ENCODE data around the gene CEP104. TPM values are rescaled to one million over a fixed set of nuclear protein-coding genes. Genes with fewer than 3 reads are reported as not detected.
A peak's percentile ranks its signal among the peaks of the same experiment; 100 is the strongest.

The CEP104 gene
- total and polyA plus RNA-seq, 9 of the 15 experiments (the other 6 are each of a cell fraction or from before 2014, with no cell fraction given), result 11.2 to 63.4 (median 42.6) TPM

DNA sequence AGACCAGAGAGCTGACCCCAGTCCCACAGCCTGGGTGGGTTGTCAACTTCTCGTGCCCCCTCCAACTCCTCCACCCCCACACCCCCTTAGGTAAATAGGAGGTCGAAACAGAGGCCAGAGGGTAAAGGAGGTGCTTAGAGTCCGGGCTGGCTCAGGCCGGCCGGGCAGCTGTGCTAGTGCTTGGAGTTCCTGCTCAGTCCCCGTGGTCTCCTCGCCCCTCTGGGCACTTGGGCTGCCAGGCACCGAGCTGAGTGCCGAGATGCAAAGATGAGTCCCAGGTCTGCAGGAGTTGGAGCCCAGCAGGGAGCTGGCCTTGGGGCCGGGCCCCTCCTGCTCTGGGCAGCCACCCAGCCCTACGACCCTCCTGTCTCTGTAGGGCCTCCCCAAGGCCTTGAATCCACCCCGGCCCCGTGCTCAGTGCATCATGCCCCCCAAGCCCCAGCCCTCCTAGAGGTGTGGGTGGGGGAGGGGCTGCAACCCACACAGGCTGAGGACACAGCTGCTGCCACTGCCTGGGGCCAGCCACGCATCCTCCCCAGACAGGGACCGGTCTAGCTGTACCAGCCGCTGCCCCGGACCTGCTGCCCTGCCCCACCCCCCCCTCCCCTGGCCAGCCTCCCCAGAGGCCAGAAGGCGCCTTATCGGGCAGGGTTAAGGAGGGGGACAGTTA lies 82.6 kb downstream of the CEP104 start (continued):
- TF ChIP-seq, protein P1, sequence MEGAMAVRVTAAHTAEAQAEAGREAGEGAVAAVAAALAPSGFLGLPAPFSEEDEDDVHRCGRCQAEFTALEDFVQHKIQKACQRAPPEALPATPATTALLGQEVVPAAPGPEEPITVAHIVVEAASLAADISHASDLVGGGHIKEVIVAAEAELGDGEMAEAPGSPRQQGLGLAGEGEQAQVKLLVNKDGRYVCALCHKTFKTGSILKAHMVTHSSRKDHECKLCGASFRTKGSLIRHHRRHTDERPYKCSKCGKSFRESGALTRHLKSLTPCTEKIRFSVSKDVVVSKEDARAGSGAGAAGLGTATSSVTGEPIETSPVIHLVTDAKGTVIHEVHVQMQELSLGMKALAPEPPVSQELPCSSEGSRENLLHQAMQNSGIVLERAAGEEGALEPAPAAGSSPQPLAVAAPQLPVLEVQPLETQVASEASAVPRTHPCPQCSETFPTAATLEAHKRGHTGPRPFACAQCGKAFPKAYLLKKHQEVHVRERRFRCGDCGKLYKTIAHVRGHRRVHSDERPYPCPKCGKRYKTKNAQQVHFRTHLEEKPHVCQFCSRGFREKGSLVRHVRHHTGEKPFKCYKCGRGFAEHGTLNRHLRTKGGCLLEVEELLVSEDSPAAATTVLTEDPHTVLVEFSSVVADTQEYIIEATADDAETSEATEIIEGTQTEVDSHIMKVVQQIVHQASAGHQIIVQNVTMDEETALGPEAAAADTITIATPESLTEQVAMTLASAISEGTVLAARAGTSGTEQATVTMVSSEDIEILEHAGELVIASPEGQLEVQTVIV (CRISPR knock-in tag; IDR thresholded peaks at IDR 0.05; ENCODE audit: borderline replicate concordance), result no peak
- TF ChIP-seq CBFA2T2 (conservative IDR thresholded peaks at IDR 0.05) (no peak), YY1 (IDR thresholded peaks at IDR 0.05; ENCODE audit: borderline replicate concordance in 1 of 3, control insufficient read depth in 1 of 3, extremely low read depth in 1 of 3, insufficient read depth in 3 of 3, insufficient read length in 1 of 3, insufficient replicate concordance in 2 of 3, low read depth in 1 of 3, low read length in 2 of 3) (peak in 1 of 3 experiments; percentile 11), KDM1A (IDR thresholded peaks at IDR 0.05) (peak in 1 of 2 experiments; percentile 90; a peak in 1 of 4 replicates), GABPB2 (CRISPR knock-in tag; conservative IDR thresholded peaks at IDR 0.05) (no peak), ZFX (CRISPR knock-in tag; IDR thresholded peaks at IDR 0.05) (peak; percentile 60), ZBTB17 (CRISPR knock-in tag; IDR thresholded peaks at IDR 0.05) (no peak), KAT7 (CRISPR knock-in tag; IDR thresholded peaks at IDR 0.05; ENCODE audit: borderline replicate concordance) (0 out of 2 replicates have a peak, but pooled peaks have one; percentile 70), STAG1 (CRISPR knock-in tag; IDR thresholded peaks at IDR 0.05; ENCODE audit: borderline replicate concordance) (no peak), ZKSCAN8 (CRISPR knock-in tag; IDR thresholded peaks at IDR 0.05) (no peak), MTA3 (IDR thresholded peaks at IDR 0.05; ENCODE audit: borderline replicate concordance) (no peak; the same call in 1 of the 2 replicates), FOXA3 (CRISPR knock-in tag; conservative IDR thresholded peaks at IDR 0.05 in 1 of 2, IDR thresholded peaks at IDR 0.05 in 1 of 2) (peak in 1 of 2 experiments; percentile 87; a peak in 2 of 4 replicates)
- TF ChIP-seq, protein P2, sequence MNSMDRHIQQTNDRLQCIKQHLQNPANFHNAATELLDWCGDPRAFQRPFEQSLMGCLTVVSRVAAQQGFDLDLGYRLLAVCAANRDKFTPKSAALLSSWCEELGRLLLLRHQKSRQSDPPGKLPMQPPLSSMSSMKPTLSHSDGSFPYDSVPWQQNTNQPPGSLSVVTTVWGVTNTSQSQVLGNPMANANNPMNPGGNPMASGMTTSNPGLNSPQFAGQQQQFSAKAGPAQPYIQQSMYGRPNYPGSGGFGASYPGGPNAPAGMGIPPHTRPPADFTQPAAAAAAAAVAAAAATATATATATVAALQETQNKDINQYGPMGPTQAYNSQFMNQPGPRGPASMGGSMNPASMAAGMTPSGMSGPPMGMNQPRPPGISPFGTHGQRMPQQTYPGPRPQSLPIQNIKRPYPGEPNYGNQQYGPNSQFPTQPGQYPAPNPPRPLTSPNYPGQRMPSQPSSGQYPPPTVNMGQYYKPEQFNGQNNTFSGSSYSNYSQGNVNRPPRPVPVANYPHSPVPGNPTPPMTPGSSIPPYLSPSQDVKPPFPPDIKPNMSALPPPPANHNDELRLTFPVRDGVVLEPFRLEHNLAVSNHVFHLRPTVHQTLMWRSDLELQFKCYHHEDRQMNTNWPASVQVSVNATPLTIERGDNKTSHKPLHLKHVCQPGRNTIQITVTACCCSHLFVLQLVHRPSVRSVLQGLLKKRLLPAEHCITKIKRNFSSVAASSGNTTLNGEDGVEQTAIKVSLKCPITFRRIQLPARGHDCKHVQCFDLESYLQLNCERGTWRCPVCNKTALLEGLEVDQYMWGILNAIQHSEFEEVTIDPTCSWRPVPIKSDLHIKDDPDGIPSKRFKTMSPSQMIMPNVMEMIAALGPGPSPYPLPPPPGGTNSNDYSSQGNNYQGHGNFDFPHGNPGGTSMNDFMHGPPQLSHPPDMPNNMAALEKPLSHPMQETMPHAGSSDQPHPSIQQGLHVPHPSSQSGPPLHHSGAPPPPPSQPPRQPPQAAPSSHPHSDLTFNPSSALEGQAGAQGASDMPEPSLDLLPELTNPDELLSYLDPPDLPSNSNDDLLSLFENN (IDR thresholded peaks at IDR 0.05; ENCODE audit: low read depth in 2 of 2, low read length in 2 of 2), result no peak
- TF ChIP-seq, protein P3, sequence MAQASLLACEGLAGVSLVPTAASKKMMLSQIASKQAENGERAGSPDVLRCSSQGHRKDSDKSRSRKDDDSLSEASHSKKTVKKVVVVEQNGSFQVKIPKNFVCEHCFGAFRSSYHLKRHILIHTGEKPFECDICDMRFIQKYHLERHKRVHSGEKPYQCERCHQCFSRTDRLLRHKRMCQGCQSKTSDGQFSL (CRISPR knock-in tag; IDR thresholded peaks at IDR 0.05), result peak; percentile 81
- TF ChIP-seq, protein P3 (tag; IDR thresholded peaks at IDR 0.05), result no peak
- TF ChIP-seq, protein P4, sequence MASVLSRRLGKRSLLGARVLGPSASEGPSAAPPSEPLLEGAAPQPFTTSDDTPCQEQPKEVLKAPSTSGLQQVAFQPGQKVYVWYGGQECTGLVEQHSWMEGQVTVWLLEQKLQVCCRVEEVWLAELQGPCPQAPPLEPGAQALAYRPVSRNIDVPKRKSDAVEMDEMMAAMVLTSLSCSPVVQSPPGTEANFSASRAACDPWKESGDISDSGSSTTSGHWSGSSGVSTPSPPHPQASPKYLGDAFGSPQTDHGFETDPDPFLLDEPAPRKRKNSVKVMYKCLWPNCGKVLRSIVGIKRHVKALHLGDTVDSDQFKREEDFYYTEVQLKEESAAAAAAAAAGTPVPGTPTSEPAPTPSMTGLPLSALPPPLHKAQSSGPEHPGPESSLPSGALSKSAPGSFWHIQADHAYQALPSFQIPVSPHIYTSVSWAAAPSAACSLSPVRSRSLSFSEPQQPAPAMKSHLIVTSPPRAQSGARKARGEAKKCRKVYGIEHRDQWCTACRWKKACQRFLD (CRISPR knock-in tag; IDR thresholded peaks at IDR 0.05), result no peak
